Hepatocyte (in vitro differentiated cells): ENCODE results near the gene NIPA2. TPM values are rescaled to one million over a fixed set of nuclear protein-coding genes. Genes with fewer than 3 reads are reported as not detected.
A peak's percentile ranks its signal among the peaks of the same experiment; 100 is the strongest.

Experiments
- DNase-seq: peaks from one replicate; pipeline ENCODE4 v3.0.0-alpha.2; 2016; ENCODE audit warnings: low spot score
- H2AFZ ChIP-seq: fragments of 200-600 bp; sonication (generic); 2 replicates; pipeline ENCODE4 v1.6.0; 2016; ENCODE audit warnings: antibody characterized with exemption, mild to moderate bottlenecking
- H3K27ac ChIP-seq: fragments of 200-600 bp; sonication (generic); 2 replicates; pipeline ENCODE4 v1.5.1; 2016; ENCODE audit warnings: mild to moderate bottlenecking
- H3K27me3 ChIP-seq: fragments of 200-600 bp; sonication (generic); 2 replicates; pipeline ENCODE4 v1.6.1; 2016
- H3K36me3 ChIP-seq: fragments of 200-600 bp; sonication (generic); replicated peaks from 2 replicates; pipeline ENCODE4 v1.5.1; 2016; ENCODE audit warnings: low read depth; ENCODE audit not compliant: insufficient read depth
- H3K4me1 ChIP-seq: fragments of 200-600 bp; sonication (generic); 2 replicates; pipeline ENCODE4 v1.5.1; 2016; ENCODE audit warnings: mild to moderate bottlenecking, moderate library complexity; ENCODE audit not compliant: insufficient read depth
- H3K4me2 ChIP-seq: fragments of 200-600 bp; sonication (generic); 2 replicates; pipeline ENCODE4 v1.6.0; 2016
- H3K4me3 ChIP-seq: fragments of 200-600 bp; sonication (generic); 2 replicates; pipeline ENCODE4 v1.5.1; 2016; ENCODE audit warnings: mild to moderate bottlenecking
- H3K79me2 ChIP-seq: fragments of 200-600 bp; sonication (generic); 2 replicates; pipeline ENCODE4 v1.6.0; 2017; ENCODE audit warnings: mild to moderate bottlenecking
- H3K9me2 ChIP-seq: fragments of 200-600 bp; sonication (generic); replicated peaks from 2 replicates; pipeline ENCODE4 v1.6.0; 2017; ENCODE audit warnings: mild to moderate bottlenecking; ENCODE audit not compliant: insufficient read depth
- H3K9me3 ChIP-seq: fragments of 200-600 bp; sonication (generic); 2 replicates; pipeline ENCODE4 v1.5.1; 2016; ENCODE audit warnings: low read depth, mild to moderate bottlenecking
- H4K20me1 ChIP-seq: fragments of 200-600 bp; sonication (generic); 2 replicates; pipeline ENCODE4 v1.6.0; 2016; ENCODE audit warnings: mild to moderate bottlenecking; ENCODE audit not compliant: insufficient read depth, poor library complexity, severe bottlenecking
- EZH2 ChIP-seq: fragments of 200-600 bp; sonication (generic); IDR thresholded peaks from 2 replicates; pipeline ENCODE4 v1.6.1; 2016; ENCODE audit warnings: antibody characterized with exemption, mild to moderate bottlenecking, borderline replicate concordance
- EZH2phosphoT487 ChIP-seq: fragments of 200-600 bp; sonication (generic); IDR thresholded peaks from one replicate; pipeline ENCODE4 v1.6.1; 2018; ENCODE audit warnings: antibody characterized with exemption, mild to moderate bottlenecking, low read depth, moderate library complexity; ENCODE audit not compliant: unreplicated experiment, severe bottlenecking
- WGBS: methylation state at CpG from one replicate; pipeline ENCODE4 v1.1.6; 2016; ENCODE audit warnings: low lambda C conversion rate; ENCODE audit errors: missing lambda C conversion rate; 5-methylcytosine and 5-hydroxymethylcytosine counted together
- polyA plus RNA-seq: library from polyadenylated mRNA; unstranded; fragments of >200 nt; fragmentation: Nextera tagmentation; extraction: Ambion mirVana; gene quantifications from 2 replicates; pipeline ENCODE4 v1.2.1, GENCODE V29; 2016
- total RNA-seq: library from RNA; depleted of rRNA; stranded (reverse); fragments of >200 nt; gene quantifications from 2 replicates; pipeline ENCODE4 v1.2.3, GENCODE V29; 2014
- TF ChIP-seq, protein P1 (sequence below): fragments of 200-600 bp; sonication (generic); IDR thresholded peaks from 2 replicates; pipeline ENCODE4 v1.5.1; 2016; ENCODE audit warnings: antibody characterized with exemption, mild to moderate bottlenecking; ENCODE audit not compliant: poor library complexity

NIPA2 gene
- total and polyA plus RNA-seq, 2 experiments from 2014 or later = 52.7 to 77.2 TPM

DNA sequence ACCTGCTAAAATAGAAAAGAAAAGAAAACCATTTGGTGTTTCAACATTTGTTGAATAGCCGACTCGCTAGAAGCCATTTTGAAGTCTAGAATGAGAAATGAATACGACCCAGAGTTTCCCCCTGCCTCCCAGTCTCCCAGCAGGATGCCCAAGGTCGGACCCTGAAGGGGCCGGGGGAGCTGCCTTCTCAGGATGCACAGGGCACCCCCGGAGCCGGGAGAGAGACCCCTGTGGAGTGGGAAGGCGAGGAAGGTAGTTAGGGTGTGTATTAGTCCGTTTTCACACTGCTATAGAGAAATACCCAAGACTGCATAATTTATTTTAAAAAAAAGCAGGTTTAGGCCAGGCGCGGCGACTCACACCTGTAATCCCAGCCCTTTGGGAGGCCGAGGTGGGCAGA is 44.7 kb downstream of the NIPA2 start:
- Histone ChIP-seq H3K27me3 (no peaks in the 10 kb centered on the region), H2AFZ (no peak overlapping the region), H3K9me3 (no peaks in the 10 kb centered on the region), H3K27ac (no peak overlapping the region), H3K79me2 (no peaks in the 10 kb centered on the region), H3K36me3 (no peaks in the 10 kb centered on the region), H3K4me1 (peaks cover 3% of the 10 kb centered on the region), H4K20me1 (no peaks in the 10 kb centered on the region), H3K9me2 (no peaks in the 10 kb centered on the region), H3K4me2 (no peak overlapping the region), H3K4me3 (no peak overlapping the region)
- no peak for TF ChIP-seq EZH2phosphoT487
- TF ChIP-seq, protein P1, sequence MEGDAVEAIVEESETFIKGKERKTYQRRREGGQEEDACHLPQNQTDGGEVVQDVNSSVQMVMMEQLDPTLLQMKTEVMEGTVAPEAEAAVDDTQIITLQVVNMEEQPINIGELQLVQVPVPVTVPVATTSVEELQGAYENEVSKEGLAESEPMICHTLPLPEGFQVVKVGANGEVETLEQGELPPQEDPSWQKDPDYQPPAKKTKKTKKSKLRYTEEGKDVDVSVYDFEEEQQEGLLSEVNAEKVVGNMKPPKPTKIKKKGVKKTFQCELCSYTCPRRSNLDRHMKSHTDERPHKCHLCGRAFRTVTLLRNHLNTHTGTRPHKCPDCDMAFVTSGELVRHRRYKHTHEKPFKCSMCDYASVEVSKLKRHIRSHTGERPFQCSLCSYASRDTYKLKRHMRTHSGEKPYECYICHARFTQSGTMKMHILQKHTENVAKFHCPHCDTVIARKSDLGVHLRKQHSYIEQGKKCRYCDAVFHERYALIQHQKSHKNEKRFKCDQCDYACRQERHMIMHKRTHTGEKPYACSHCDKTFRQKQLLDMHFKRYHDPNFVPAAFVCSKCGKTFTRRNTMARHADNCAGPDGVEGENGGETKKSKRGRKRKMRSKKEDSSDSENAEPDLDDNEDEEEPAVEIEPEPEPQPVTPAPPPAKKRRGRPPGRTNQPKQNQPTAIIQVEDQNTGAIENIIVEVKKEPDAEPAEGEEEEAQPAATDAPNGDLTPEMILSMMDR = no peak
- TF ChIP-seq EZH2 = no peak
- 95% methylated on average over 13 of the region's 13 CpGs for WGBS
- no peak for DNase-seq

DNA sequence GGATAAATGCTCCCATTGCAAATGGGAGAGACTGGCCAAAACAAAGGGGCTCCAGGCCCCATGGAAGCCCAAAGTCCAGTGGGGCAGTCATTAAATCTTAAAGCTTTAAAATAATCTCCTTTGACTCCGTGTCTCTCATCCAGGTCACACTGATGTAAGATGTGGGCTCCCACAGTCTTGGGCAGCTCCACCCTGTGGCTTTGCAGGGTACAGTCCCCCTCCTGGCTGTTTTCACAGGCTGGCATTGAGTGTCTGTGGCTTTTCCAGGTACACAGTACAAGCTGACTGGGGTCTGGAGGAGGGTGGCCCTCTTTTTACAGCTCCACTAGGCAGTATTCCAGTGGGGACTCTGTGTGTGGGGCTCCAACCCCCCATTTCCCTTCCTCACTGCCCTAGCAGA is 45.9 kb downstream of the NIPA2 start:
- TF ChIP-seq EZH2phosphoT487 = no peak
- no peak for TF ChIP-seq EZH2
- TF ChIP-seq, protein P1 = no peak
- Histone ChIP-seq H3K4me3 (no peak overlapping the region), H2AFZ (no peak overlapping the region), H3K27ac (peak overlapping the region; percentile 45), H3K36me3 (no peaks in the 10 kb centered on the region), H3K4me2 (no peak overlapping the region), H3K9me3 (no peaks in the 10 kb centered on the region), H3K27me3 (no peaks in the 10 kb centered on the region), H4K20me1 (no peaks in the 10 kb centered on the region), H3K4me1 (peaks cover 3% of the 10 kb centered on the region), H3K79me2 (no peaks in the 10 kb centered on the region), H3K9me2 (no peaks in the 10 kb centered on the region)
- no peak for DNase-seq
- 79% methylated on average over 1 of the region's 1 CpG for WGBS

DNA sequence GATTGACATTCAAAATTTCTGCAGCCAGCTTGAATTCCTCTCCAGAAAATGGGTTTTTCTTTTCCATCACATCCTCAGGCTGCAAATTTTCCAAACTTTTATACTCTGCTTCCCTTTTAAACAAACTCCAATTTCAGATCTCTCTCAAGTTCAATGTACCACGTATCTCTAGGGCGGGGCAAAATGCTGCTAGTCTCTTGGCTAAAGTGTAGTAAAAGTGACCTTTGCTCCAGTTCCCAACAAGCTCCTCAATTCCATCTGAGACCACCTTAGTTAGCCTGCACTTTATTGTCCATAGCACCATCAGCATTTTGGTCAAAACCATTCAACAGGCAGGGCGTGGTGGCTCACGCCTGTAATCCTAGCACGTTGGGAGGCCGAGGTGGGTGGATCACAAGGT is 46.7 kb downstream of the NIPA2 start:
- H3K9me3 ChIP-seq = no peaks in the 10 kb centered on the region
- peak overlapping the region; percentile 31 for H3K27ac ChIP-seq
- H3K4me1 ChIP-seq = peaks cover 3% of the 10 kb centered on the region
- no peaks in the 10 kb centered on the region for H3K36me3 ChIP-seq
- DNase-seq = no peak
- no peak overlapping the region for H3K4me3 ChIP-seq
- WGBS = 89% methylated on average over 6 of the region's 6 CpGs
- no peak overlapping the region for H2AFZ ChIP-seq
- no peaks in the 10 kb centered on the region for H3K27me3 ChIP-seq
- no peak overlapping the region for H3K4me2 ChIP-seq
- no peaks in the 10 kb centered on the region for H4K20me1 ChIP-seq
- H3K9me2 ChIP-seq = no peaks in the 10 kb centered on the region
- TF ChIP-seq EZH2phosphoT487 (no peak), EZH2 (no peak)
- TF ChIP-seq, protein P1 = no peak
- H3K79me2 ChIP-seq = no peaks in the 10 kb centered on the region
